Vagina (tissue), 2 donors: Measurements from ENCODE around the gene LAMB4. TPM values are rescaled to one million over a fixed set of nuclear protein-coding genes. Genes with fewer than 3 reads are reported as not detected.

Experiments
- DNase-seq, 2 donors: peaks; one replicate each; pipeline ENCODE4 v3.0.0-alpha.2; 2017; ENCODE audit errors: extremely low spot score in 2 of 2
- H3K27ac ChIP-seq: fragments of 200-600 bp; sonication (generic); one replicate; pipeline ENCODE4 v1.5.1; 2019
- H3K27me3 ChIP-seq: fragments of 200-600 bp; sonication (generic); one replicate; pipeline ENCODE4 v1.5.1; 2019
- H3K36me3 ChIP-seq, 2 donors: fragments of 200-600 bp; sonication (generic); one replicate each; pipeline ENCODE4 v1.5.1; 2017 to 2019
- H3K4me1 ChIP-seq: fragments of 200-600 bp; sonication (generic); one replicate; pipeline ENCODE4 v1.5.1; 2019
- H3K4me3 ChIP-seq, 2 donors: fragments of 200-600 bp; sonication (generic); 1 replicate in 1 of 2; 2 replicates in 1 of 2; pipeline ENCODE4 v1.5.1; 2016 to 2019
- H3K9me3 ChIP-seq: fragments of 200-600 bp; sonication (generic); one replicate; pipeline ENCODE4 v1.5.1; 2019
- POLR2A ChIP-seq, 2 donors: fragments of 450-650 bp; IDR thresholded peaks; one replicate each; pipeline ENCODE4 v1.6.1; 2017; ENCODE audit warnings: antibody characterized with exemption in 2 of 2, mild to moderate bottlenecking in 2 of 2, moderate library complexity in 2 of 2
- POLR2AphosphoS5 ChIP-seq, 2 donors: sonication (generic); formaldehyde crosslinking; IDR thresholded peaks; one replicate each; pipeline ENCODE4 v1.9.0; 2017; ENCODE audit warnings: antibody characterized with exemption in 2 of 2, mild to moderate bottlenecking in 2 of 2, low read depth in 1 of 2; ENCODE audit not compliant: insufficient read depth in 1 of 2
- intact Hi-C: fragments of 100-400 bp; cut with DNase I; formaldehyde crosslinking; loops from one replicate; pipeline ENCODE4 v1.15.1; 2023
- total RNA-seq: library from RNA; depleted of rRNA; stranded (reverse); fragments of >200 nt; gene quantifications from one replicate; pipeline ENCODE4 v1.2.3, GENCODE V29; 2016
- TF ChIP-seq, protein P1 (sequence below), 3 experiments: fragments of 450-650 bp in 2 of 3; fragments of 200-600 bp in 1 of 3; sonication (generic) in 1 of 3; IDR thresholded peaks; one replicate each; pipeline ENCODE4 v1.5.1; 2017 to 2019; ENCODE audit warnings: antibody characterized with exemption in 3 of 3, mild to moderate bottlenecking in 2 of 3, moderate library complexity in 2 of 3

Gene LAMB4
- total RNA-seq, 1 donor from 2014 or later = 0.74 TPM

DNA sequence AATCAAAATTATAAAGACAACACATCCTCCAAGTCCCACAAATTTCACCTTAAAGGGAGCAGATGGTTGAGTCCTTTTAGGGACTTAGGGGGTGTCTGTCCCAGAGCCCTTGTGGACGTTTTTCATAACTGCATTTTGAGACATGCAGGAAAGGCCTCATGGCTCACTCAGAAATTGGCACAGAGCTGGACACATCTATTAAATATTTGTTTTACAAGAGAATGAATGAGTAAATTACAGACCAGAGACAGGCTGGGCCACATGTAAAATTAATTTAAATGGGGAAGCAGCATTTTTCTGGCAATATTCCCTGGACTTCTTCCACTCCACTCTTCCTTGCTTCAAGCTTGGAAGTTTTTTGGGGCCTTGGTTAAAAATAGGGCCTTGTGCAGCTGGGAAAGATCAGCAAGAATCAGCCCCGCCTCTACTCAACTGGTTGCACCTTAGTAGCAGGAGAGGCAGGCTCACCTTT, 147.2 kb downstream of the LAMB4 start:
- H3K36me3 ChIP-seq = peaks cover 0 to 9% of the 10 kb centered on the region in 2 donors
- H3K4me3 ChIP-seq = no peak overlapping the region
- H3K27ac ChIP-seq = no peak overlapping the region
- no peak for DNase-seq
- TF ChIP-seq POLR2AphosphoS5 (IDR thresholded peaks at IDR 0.05; ENCODE audit: insufficient read depth in 1 of 2, low read depth in 1 of 2) = peak in 1 of 2 donors; percentile 54
- no peak for TF ChIP-seq POLR2A (IDR thresholded peaks at IDR 0.05)
- H3K9me3 ChIP-seq = no peaks in the 10 kb centered on the region
- H3K27me3 ChIP-seq = no peaks in the 10 kb centered on the region
- peaks cover 20% of the 10 kb centered on the region for H3K4me1 ChIP-seq
- intact Hi-C loops = no loop called here

- Histone ChIP-seq H3K36me3 (peaks cover 0 to 9% of the 10 kb centered on the region in 2 donors), H3K9me3 (no peaks in the 10 kb centered on the region), H3K4me3 (no peak overlapping the region), H3K4me1 (peaks cover 20% of the 10 kb centered on the region), H3K27me3 (no peaks in the 10 kb centered on the region), H3K27ac (no peak overlapping the region)
- intact Hi-C loops = no loop called here
- no peak for DNase-seq
- TF ChIP-seq POLR2A (IDR thresholded peaks at IDR 0.05) (no peak), POLR2AphosphoS5 (IDR thresholded peaks at IDR 0.05; ENCODE audit: insufficient read depth in 1 of 2, low read depth in 1 of 2) (no peak)
- TF ChIP-seq, protein P1, sequence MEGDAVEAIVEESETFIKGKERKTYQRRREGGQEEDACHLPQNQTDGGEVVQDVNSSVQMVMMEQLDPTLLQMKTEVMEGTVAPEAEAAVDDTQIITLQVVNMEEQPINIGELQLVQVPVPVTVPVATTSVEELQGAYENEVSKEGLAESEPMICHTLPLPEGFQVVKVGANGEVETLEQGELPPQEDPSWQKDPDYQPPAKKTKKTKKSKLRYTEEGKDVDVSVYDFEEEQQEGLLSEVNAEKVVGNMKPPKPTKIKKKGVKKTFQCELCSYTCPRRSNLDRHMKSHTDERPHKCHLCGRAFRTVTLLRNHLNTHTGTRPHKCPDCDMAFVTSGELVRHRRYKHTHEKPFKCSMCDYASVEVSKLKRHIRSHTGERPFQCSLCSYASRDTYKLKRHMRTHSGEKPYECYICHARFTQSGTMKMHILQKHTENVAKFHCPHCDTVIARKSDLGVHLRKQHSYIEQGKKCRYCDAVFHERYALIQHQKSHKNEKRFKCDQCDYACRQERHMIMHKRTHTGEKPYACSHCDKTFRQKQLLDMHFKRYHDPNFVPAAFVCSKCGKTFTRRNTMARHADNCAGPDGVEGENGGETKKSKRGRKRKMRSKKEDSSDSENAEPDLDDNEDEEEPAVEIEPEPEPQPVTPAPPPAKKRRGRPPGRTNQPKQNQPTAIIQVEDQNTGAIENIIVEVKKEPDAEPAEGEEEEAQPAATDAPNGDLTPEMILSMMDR (IDR thresholded peaks at IDR 0.05) = no peak
Measured at GRCh38 chr7:107982042-107982840, 147.9 kb downstream of the LAMB4 start.

DNA sequence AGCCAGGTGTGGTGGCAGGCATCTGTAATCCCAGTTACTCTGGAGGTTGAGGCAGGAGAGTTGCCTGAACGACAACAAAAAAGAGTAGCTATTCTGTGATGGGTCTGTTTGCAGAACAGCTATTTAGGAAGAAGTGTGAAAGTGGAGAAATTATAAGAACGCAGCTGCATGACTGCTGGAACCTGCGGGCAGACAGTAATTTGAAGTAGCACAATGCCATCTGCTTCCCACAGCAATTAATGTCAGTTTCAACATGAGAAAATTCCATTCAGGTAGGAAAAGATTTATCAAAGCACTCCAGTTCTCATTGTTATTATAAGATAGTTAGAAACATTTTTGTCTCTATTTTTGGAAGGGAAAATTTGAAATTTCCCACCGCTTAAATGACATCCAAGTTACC, 148.7 kb downstream of the LAMB4 start:
- Histone ChIP-seq H3K4me3 (no peak overlapping the region), H3K27ac (no peak overlapping the region), H3K36me3 (peaks cover 0 to 9% of the 10 kb centered on the region in 2 donors), H3K4me1 (peaks cover 20% of the 10 kb centered on the region), H3K27me3 (no peaks in the 10 kb centered on the region), H3K9me3 (no peaks in the 10 kb centered on the region)
- no peak for DNase-seq
- intact Hi-C loops = no loop called here
- TF ChIP-seq POLR2A (IDR thresholded peaks at IDR 0.05) = no peak

DNA sequence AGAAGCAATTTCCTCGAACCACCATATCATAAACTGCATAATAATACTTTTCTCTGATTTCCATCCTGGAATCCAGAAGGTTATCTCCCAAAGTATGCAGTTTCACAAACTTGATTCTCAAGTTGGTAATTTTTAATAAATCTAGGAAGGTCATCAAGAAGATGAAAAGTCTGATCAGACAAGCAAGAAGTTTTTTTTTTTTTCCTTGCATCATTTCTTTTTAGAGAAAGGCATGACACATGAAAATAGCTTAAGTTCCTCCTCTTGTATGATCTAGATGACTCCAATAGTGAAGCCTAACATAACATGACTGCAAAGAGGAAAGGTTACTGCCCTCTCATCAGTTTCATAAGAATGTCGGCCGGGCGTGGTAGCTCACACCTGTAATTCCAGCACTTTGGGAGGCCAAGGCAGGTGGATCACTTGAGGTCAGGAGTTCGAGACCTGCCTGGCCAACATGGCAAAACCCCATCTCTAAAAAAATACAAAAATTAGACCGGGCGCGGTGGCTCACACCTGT, 149.4 kb downstream of the LAMB4 start:
- Histone ChIP-seq H3K36me3 (peaks cover 0 to 10% of the 10 kb centered on the region in 2 donors), H3K4me1 (peaks cover 20% of the 10 kb centered on the region), H3K27me3 (no peaks in the 10 kb centered on the region), H3K4me3 (no peak overlapping the region), H3K27ac (no peak overlapping the region), H3K9me3 (no peaks in the 10 kb centered on the region)
- TF ChIP-seq, protein P1 (IDR thresholded peaks at IDR 0.05) = no peak
- TF ChIP-seq POLR2AphosphoS5 (IDR thresholded peaks at IDR 0.05; ENCODE audit: insufficient read depth in 1 of 2, low read depth in 1 of 2) (no peak), POLR2A (IDR thresholded peaks at IDR 0.05) (no peak)
- no peak for DNase-seq
- intact Hi-C loops = no loop called here

GRCh38 chr7:107980171-107980570, 150.0 kb downstream of the LAMB4 start:
- TF ChIP-seq, protein P1 (IDR thresholded peaks at IDR 0.05) = no peak
- TF ChIP-seq POLR2AphosphoS5 (IDR thresholded peaks at IDR 0.05; ENCODE audit: insufficient read depth in 1 of 2, low read depth in 1 of 2) = no peak
- no peak for TF ChIP-seq POLR2A (IDR thresholded peaks at IDR 0.05)
- Histone ChIP-seq H3K27ac (no peak overlapping the region), H3K27me3 (no peaks in the 10 kb centered on the region), H3K4me3 (no peak overlapping the region), H3K36me3 (peaks cover 0 to 16% of the 10 kb centered on the region in 2 donors), H3K4me1 (peaks cover 20% of the 10 kb centered on the region), H3K9me3 (no peaks in the 10 kb centered on the region)
- intact Hi-C loops = no loop called here
- no peak for DNase-seq
